B cell (primary cell): Measurements from ENCODE around the gene LMO7. TPM values are rescaled to one million over a fixed set of nuclear protein-coding genes. Genes with fewer than 3 reads are reported as not detected.
"Not testable (repeated sequence)": the region's sequence is repeated elsewhere in the genome, so short reads cannot be mapped to it uniquely, and the experiment has no call there.

Experiments used
- ATAC-seq: fragments of 200-7000 bp; cut with Tn5 transposase; one replicate; pipeline ENCODE4 v1.10.0; 2021; ENCODE audit warnings: low read depth, mild to moderate bottlenecking, moderate number of reproducible peaks, moderate library complexity
- CTCF ChIA-PET: fragments of 350-600 bp; sonication (Branson Sonifier 250); formaldehyde crosslinking; loops from one replicate; lab custom pipeline; 2021; ENCODE audit warnings: antibody characterized with exemption, inconsistent platforms; lab: Charles Lee
- POLR2A ChIA-PET: fragments of 350-600 bp; sonication (Branson Sonifier 250); formaldehyde crosslinking; loops from one replicate; lab custom pipeline; 2021; ENCODE audit warnings: antibody characterized with exemption; lab: Charles Lee
- DNase-seq: peaks from one replicate; pipeline ENCODE4 v3.0.0; 2013
- H2AFZ ChIP-seq: 2 replicates; pipeline ENCODE4 v1.6.1; 2012; ENCODE audit warnings: mild to moderate bottlenecking, low read depth, low read length; ENCODE audit not compliant: insufficient read depth, poor library complexity, severe bottlenecking
- H3K27ac ChIP-seq, 2 donors: 1 replicate in 1 of 2; 2 replicates in 1 of 2; pipeline ENCODE4 v1.5.1; 2012 to 2013; ENCODE audit warnings: low read length in 2 of 2, mild to moderate bottlenecking in 2 of 2, moderate library complexity in 1 of 2
- H3K27me3 ChIP-seq, 4 experiments: fragments of 200-600 bp in 1 of 4; sonication (generic) in 1 of 4; replicated peaks in 1 of 4; 1 replicate in 2 of 4; 2 replicates in 2 of 4; pipeline versions ENCODE4 v1.6.1 to v1.7.0; 2013 to 2016; ENCODE audit warnings: low read length in 3 of 4, mild to moderate bottlenecking in 2 of 4, mixed read lengths in 1 of 4, moderate library complexity in 1 of 4; ENCODE audit not compliant: insufficient read depth in 4 of 4, control insufficient read depth in 3 of 4; ENCODE audit errors: control extremely low read depth in 1 of 4
- H3K36me3 ChIP-seq, 2 experiments: replicated peaks in 1 of 2; 1 replicate in 1 of 2; 2 replicates in 1 of 2; pipeline versions ENCODE4 v1.6.1 to v1.7.1; 2013; ENCODE audit warnings: low read length in 1 of 2; ENCODE audit not compliant: insufficient read depth in 2 of 2, control insufficient read depth in 1 of 2; ENCODE audit errors: control extremely low read depth in 1 of 2, extremely low read depth in 1 of 2
- H3K4me1 ChIP-seq, 2 donors: fragments of 200-600 bp in 1 of 2; sonication (generic) in 1 of 2; 1 replicate in 1 of 2; 2 replicates in 1 of 2; pipeline versions ENCODE4 v1.5.1 to v1.6.1; 2013 to 2017; ENCODE audit warnings: low read length in 2 of 2; ENCODE audit not compliant: control insufficient read depth in 2 of 2, insufficient read depth in 2 of 2
- H3K4me2 ChIP-seq: replicated peaks from 2 replicates; pipeline ENCODE3; 2012; ENCODE audit warnings: mild to moderate bottlenecking, low read depth, low read length; ENCODE audit not compliant: poor library complexity, severe bottlenecking
- H3K4me3 ChIP-seq, 5 experiments: fragments of 200-600 bp in 1 of 5; sonication (generic) in 1 of 5; 1 replicate in 3 of 5; 2 replicates in 2 of 5; pipeline versions ENCODE4 v1.5.1 to v1.7.0; 2011 to 2016; ENCODE audit warnings: low read length in 4 of 5, mild to moderate bottlenecking in 4 of 5, low read depth in 2 of 5, control low read depth in 1 of 5, moderate library complexity in 1 of 5; ENCODE audit not compliant: insufficient read depth in 1 of 5; ENCODE audit errors: control extremely low read depth in 1 of 5, extremely low read depth in 1 of 5
- H3K79me2 ChIP-seq: fragments of 200-600 bp; sonication (generic); one replicate; pipeline ENCODE4 v1.6.0; 2016; ENCODE audit warnings: low read length; ENCODE audit not compliant: control insufficient read depth, insufficient read depth
- H3K9ac ChIP-seq: fragments of 200-600 bp; sonication (generic); 2 replicates; pipeline ENCODE4 v1.6.1; 2017; ENCODE audit warnings: mild to moderate bottlenecking, low read length, moderate library complexity
- H3K9me3 ChIP-seq, 3 donors: one replicate each; pipeline versions ENCODE4 v1.6.1 to v1.7.1; 2013; ENCODE audit warnings: low read length in 2 of 3; ENCODE audit not compliant: control insufficient read depth in 2 of 3, insufficient read depth in 1 of 3; ENCODE audit errors: control extremely low read depth in 1 of 3
- H4K20me1 ChIP-seq: 2 replicates; pipeline ENCODE4 v1.6.0; 2012; ENCODE audit warnings: mild to moderate bottlenecking, low read length; ENCODE audit not compliant: insufficient read depth, control insufficient read depth, poor library complexity, severe bottlenecking
- H3K27ac Mint-ChIP-seq: one replicate; pipeline ENCODE4 v1.8.0; 2021; ENCODE audit warnings: mixed read lengths
- H3K27me3 Mint-ChIP-seq: one replicate; pipeline ENCODE4 v1.8.0; 2021; ENCODE audit warnings: mixed read lengths
- H3K4me1 Mint-ChIP-seq: one replicate; pipeline ENCODE4 v1.8.0; 2021; ENCODE audit warnings: mixed read lengths
- H3K4me3 Mint-ChIP-seq: one replicate; pipeline ENCODE4 v1.8.0; 2021; ENCODE audit warnings: mixed read lengths
- H3K9me3 Mint-ChIP-seq: one replicate; pipeline ENCODE4 v1.8.0; 2022; ENCODE audit warnings: mixed read lengths; ENCODE audit not compliant: insufficient read depth
- EZH2 ChIP-seq: IDR thresholded peaks from 2 replicates; pipeline ENCODE4 v1.6.1; 2012; ENCODE audit warnings: borderline replicate concordance, low read depth, mild to moderate bottlenecking, moderate library complexity, low read length; ENCODE audit not compliant: insufficient read depth, poor library complexity, severe bottlenecking
- WGBS: methylation state at CpG from one replicate; pipeline ENCODE4 v1.1.5; 2013; ENCODE audit warnings: missing lambda C conversion rate; ENCODE audit not compliant: insufficient coverage; 5-methylcytosine and 5-hydroxymethylcytosine counted together
- intact Hi-C: fragments of 100-400 bp; cut with micrococcal nuclease; formaldehyde crosslinking; loops from one replicate; pipeline ENCODE4 v1.10.0; 2022
- polyA plus RNA-seq: library from polyadenylated mRNA; depleted of rRNA; stranded (reverse); fragments of >200 nt; gene quantifications from 2 replicates; pipeline ENCODE4 v1.2.3, GENCODE V29; 2012
- total RNA-seq, 2 donors: library from RNA; stranded (reverse); fragments of 120-200 nt in 1 of 2; gene quantifications; 1 replicate in 1 of 2; 2 replicates in 1 of 2; pipeline versions ENCODE4 v1.2.3 to v1.2.4, GENCODE V29; 2013 to 2022
- TF ChIP-seq, protein P1 (sequence below): fragments of 200-600 bp; IDR thresholded peaks from one replicate; pipeline ENCODE4 v1.8.0; 2022; ENCODE audit warnings: antibody characterized with exemption, mild to moderate bottlenecking

LMO7 gene
- total and polyA plus RNA-seq, 2 donors (not counting 1 experiment from before 2014, with no cell fraction given), result 7.8 to 17.4 TPM

GRCh38 chr13:75739244-75739868, 103.2 kb downstream of the LMO7 start:
- no peaks in the 10 kb centered on the region for H3K27me3 Mint-ChIP-seq
- Histone ChIP-seq H3K79me2 (no peaks in the 10 kb centered on the region), H3K9me3 (no peaks in the 10 kb centered on the region), H3K4me2 (no peak overlapping the region), H3K4me3 (no peak overlapping the region), H3K4me1 (no peaks in the 10 kb centered on the region), H4K20me1 (no peaks in the 10 kb centered on the region), H3K9ac (no peak overlapping the region), H2AFZ (no peak overlapping the region), H3K27me3 (no peaks in the 10 kb centered on the region), H3K36me3 (no peaks in the 10 kb centered on the region), H3K27ac (no peak overlapping the region)
- peaks cover 6% of the 10 kb centered on the region for H3K9me3 Mint-ChIP-seq
- H3K4me3 Mint-ChIP-seq, result no peak overlapping the region
- ATAC-seq (no peak), DNase-seq (no peak)
- 60% methylated on average over 1 of the region's 2 CpGs for WGBS
- no peak for TF ChIP-seq EZH2
- TF ChIP-seq, protein P1, sequence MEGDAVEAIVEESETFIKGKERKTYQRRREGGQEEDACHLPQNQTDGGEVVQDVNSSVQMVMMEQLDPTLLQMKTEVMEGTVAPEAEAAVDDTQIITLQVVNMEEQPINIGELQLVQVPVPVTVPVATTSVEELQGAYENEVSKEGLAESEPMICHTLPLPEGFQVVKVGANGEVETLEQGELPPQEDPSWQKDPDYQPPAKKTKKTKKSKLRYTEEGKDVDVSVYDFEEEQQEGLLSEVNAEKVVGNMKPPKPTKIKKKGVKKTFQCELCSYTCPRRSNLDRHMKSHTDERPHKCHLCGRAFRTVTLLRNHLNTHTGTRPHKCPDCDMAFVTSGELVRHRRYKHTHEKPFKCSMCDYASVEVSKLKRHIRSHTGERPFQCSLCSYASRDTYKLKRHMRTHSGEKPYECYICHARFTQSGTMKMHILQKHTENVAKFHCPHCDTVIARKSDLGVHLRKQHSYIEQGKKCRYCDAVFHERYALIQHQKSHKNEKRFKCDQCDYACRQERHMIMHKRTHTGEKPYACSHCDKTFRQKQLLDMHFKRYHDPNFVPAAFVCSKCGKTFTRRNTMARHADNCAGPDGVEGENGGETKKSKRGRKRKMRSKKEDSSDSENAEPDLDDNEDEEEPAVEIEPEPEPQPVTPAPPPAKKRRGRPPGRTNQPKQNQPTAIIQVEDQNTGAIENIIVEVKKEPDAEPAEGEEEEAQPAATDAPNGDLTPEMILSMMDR, result no peak
- H3K4me1 Mint-ChIP-seq, result no peaks in the 10 kb centered on the region
- CTCF ChIA-PET, result interaction anchor here (1.0 to 1.5 kb wide), 2 partner anchors 22 to 43 kb away, joined by 3 to 4 read pairs; no protein-coding TSS in a partner anchor
- H3K27ac Mint-ChIP-seq, result no peak overlapping the region
- intact Hi-C loops, result no loop called here
- POLR2A ChIA-PET, result no interaction called here

DNA sequence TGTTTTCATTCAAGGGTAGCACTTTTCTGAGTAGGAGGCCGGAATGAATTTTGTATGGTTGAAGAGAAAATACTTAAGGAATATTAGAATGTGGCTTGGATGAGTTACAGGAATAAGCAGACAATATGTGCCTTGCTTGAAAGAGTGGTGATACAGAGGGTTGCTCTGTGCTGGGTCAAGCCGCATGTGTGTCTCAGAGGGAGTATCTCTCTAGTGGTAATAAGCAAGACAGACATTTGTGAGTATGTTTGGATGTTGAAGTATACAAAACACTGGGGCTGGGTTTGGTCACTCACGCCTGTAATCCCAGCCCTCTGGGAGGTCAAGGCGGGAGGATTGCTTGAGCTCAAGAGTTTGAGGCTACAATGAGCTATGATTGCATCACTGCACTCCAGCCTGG, 103.9 kb downstream of the LMO7 start:
- H3K4me2 ChIP-seq, result no peak overlapping the region
- no peak overlapping the region for H3K4me3 ChIP-seq
- H3K9me3 ChIP-seq, result no peaks in the 10 kb centered on the region
- Mint-ChIP-seq H3K4me1 (no peaks in the 10 kb centered on the region), H3K4me3 (no peak overlapping the region), H3K27ac (no peak overlapping the region), H3K27me3 (no peaks in the 10 kb centered on the region), H3K9me3 (peaks cover 8% of the 10 kb centered on the region)
- H3K36me3 ChIP-seq, result no peaks in the 10 kb centered on the region
- no peaks in the 10 kb centered on the region for H3K79me2 ChIP-seq
- intact Hi-C loops, result no loop called here
- no peak overlapping the region for H3K9ac ChIP-seq
- H3K27me3 ChIP-seq, result no peaks in the 10 kb centered on the region
- H3K4me1 ChIP-seq, result no peaks in the 10 kb centered on the region
- ATAC-seq, result no peak
- 100% methylated on average over 3 of the region's 4 CpGs for WGBS
- no peak for DNase-seq
- ChIA-PET POLR2A (no interaction called here), CTCF (no interaction called here)
- no peak for TF ChIP-seq EZH2
- TF ChIP-seq, protein P1, result no peak
- no peak overlapping the region for H3K27ac ChIP-seq
- no peak overlapping the region for H2AFZ ChIP-seq
- H4K20me1 ChIP-seq, result no peaks in the 10 kb centered on the region

- H3K4me1 ChIP-seq, H3K79me2 ChIP-seq, H3K27me3 Mint-ChIP-seq, DNase-seq, H3K4me1 Mint-ChIP-seq, H2AFZ ChIP-seq, H3K36me3 ChIP-seq, H3K27me3 ChIP-seq, H3K9me3 Mint-ChIP-seq, H3K9me3 ChIP-seq, H3K4me3 Mint-ChIP-seq, H3K4me3 ChIP-seq, H4K20me1 ChIP-seq, H3K27ac Mint-ChIP-seq, H3K9ac ChIP-seq, intact Hi-C loops, POLR2A ChIA-PET, CTCF ChIA-PET, H3K4me2 ChIP-seq, H3K27ac ChIP-seq, ATAC-seq: not testable (repeated sequence)
- WGBS, result no CpG with 5 or more reads among the region's 1 CpG
Measured at GRCh38 chr13:75743072-75743471, 106.9 kb downstream of the LMO7 start.
